Measurements from ENCODE around the gene JPT2. TPM values are rescaled to one million over a fixed set of nuclear protein-coding genes. Genes with fewer than 3 reads are reported as not detected.
"Not testable (repeated sequence)": the region's sequence is repeated elsewhere in the genome, so short reads cannot be mapped to it uniquely, and the experiment has no call there.

The JPT2 gene
- total RNA-seq, 2 donors from 2014 or later: 29.1 to 35.3 TPM

- DNase-seq (no peak), ATAC-seq (no peak)
- intact Hi-C loops (cut with DNase I): no loop called here
Measured at GRCh38 chr16:1723450-1724147, 45.5 kb downstream of the JPT2 start.

GRCh38 chr16:1724491-1724890 lies 46.4 kb downstream of the JPT2 start:
- DNase-seq (no peak), ATAC-seq (no peak)
- intact Hi-C loops (cut with DNase I): no loop called here

- intact Hi-C loops (cut with DNase I): no loop called here
- DNase-seq: no peak
- no peak for ATAC-seq
Measured at GRCh38 chr16:1726661-1727502, 48.8 kb downstream of the JPT2 start.

- DNase-seq: no peak
- intact Hi-C loops (cut with DNase I): no loop called here
- ATAC-seq: no peak
Measured at GRCh38 chr16:1727651-1728624, 49.9 kb downstream of the JPT2 start.

GRCh38 chr16:1729026-1729425 lies 50.9 kb downstream of the JPT2 start:
- DNase-seq: no peak
- intact Hi-C loops (cut with DNase I): no loop called here
- no peak for ATAC-seq

GRCh38 chr16:1729445-1729844 lies 51.4 kb downstream of the JPT2 start:
- DNase-seq: no peak
- no peak for ATAC-seq
- intact Hi-C loops (cut with DNase I): no loop called here

GRCh38 chr16:1731073-1731472 lies 53.0 kb downstream of the JPT2 start:
- DNase-seq: no peak
- no peak for ATAC-seq
- intact Hi-C loops (cut with DNase I): no loop called here

GRCh38 chr16:1731603-1732002 lies 53.5 kb downstream of the JPT2 start:
- DNase-seq (no peak), ATAC-seq (no peak)
- intact Hi-C loops (cut with DNase I): no loop called here

GRCh38 chr16:1732071-1732470 lies 54.0 kb downstream of the JPT2 start:
- intact Hi-C loops (cut with DNase I): no loop called here
- no peak for ATAC-seq
- DNase-seq: no peak

- intact Hi-C loops (cut with DNase I); DNase-seq; ATAC-seq: not testable (repeated sequence)
Measured at GRCh38 chr16:1732551-1732987, 54.5 kb downstream of the JPT2 start.

- ATAC-seq (no peak), DNase-seq (no peak)
- intact Hi-C loops (cut with DNase I): no loop called here
Measured at GRCh38 chr16:1734123-1734522, 56.0 kb downstream of the JPT2 start.

- ATAC-seq (no peak), DNase-seq (no peak)
- intact Hi-C loops (cut with DNase I): no loop called here
Measured at GRCh38 chr16:1734816-1735215, 56.7 kb downstream of the JPT2 start.

- ATAC-seq: no peak
- DNase-seq: no peak
Measured at GRCh38 chr16:1740234-1740633, 62.2 kb downstream of the JPT2 start.

GRCh38 chr16:1740781-1741490 lies 62.9 kb downstream of the JPT2 start:
- DNase-seq: no peak

More at GRCh38 chr16:1740234-1740633, 62.2 kb downstream of the JPT2 start:
- intact Hi-C loops (cut with DNase I): no loop called here

GRCh38 chr16:1741553-1742165 lies 63.6 kb downstream of the JPT2 start:
- peak in 1 of 2 donors; percentile 14 for ATAC-seq
- intact Hi-C loops (cut with DNase I): no loop called here
- DNase-seq: no peak

More at GRCh38 chr16:1740781-1741490, 62.9 kb downstream of the JPT2 start:
- intact Hi-C loops (cut with DNase I): no loop called here
- ATAC-seq: no peak

- no peak for DNase-seq
- no peak for ATAC-seq
- intact Hi-C loops (cut with DNase I): no loop called here
Measured at GRCh38 chr16:1743376-1744337, 65.6 kb downstream of the JPT2 start.

GRCh38 chr16:1744338-1744840 lies 66.3 kb downstream of the JPT2 start:
- no peak for DNase-seq
- ATAC-seq: no peak
- intact Hi-C loops (cut with DNase I): no loop called here

Data from left cardiac atrium (tissue), 4 donors.